Stimulated activated CD4-positive, alpha-beta T cell treated with anti-CD3 and anti-CD28 coated beads, Interleukin-12 subunit alpha, Interleukin-12 subunit beta, amount 100 ng/mL, for 4 hours (primary cell): ENCODE measurements around the gene PDE4D.
"Not testable (repeated sequence)": the region's sequence is repeated elsewhere in the genome, so short reads cannot be mapped to it uniquely, and the experiment has no call there.

Source experiments
- DNase-seq: peaks from one replicate; pipeline ENCODE4 v3.0.0-alpha.2; 2020

The PDE4D gene

GRCh38 chr5:58980890-58981289, 912.6 kb downstream of the PDE4D start:
- no peak for DNase-seq

DNA sequence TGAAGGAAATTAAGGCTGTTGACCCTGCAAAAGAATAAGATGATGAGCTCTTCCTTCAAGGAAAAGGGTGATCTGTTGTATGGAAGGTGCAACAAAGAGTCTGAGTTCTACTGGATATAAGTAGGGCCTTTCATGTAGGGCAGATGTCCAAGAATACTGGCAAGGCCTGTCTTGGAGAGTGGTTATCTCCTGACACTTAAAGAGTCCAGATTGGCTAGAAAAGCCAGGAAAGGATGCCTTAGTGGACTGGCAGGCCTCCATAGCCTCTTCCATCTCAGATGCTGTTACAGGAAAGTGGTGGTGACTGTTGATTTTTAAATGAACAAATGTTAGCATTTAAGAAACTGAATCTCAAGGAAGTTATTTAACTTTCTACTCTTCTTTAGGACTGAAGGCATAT, 914.4 kb downstream of the PDE4D start:
- no peak for DNase-seq

DNA sequence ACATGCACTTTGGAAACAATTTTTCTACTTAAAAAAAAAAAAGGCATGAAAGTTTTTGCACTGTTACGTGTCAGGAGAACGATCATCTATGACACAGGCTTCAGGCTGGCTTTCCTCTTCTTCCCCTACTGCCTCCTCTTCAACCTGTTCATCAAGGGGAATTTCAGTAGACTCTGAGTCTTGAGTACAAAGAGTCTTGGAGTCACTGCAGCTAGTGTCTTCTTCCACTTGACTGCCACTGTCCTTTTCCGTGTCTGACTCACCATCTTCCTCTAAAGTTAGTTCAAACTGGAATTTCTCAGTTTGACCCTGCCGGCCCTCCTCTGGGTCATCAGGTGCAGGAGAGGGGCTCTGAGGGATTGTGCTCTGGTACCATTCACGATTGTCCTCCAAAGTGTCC, 918.9 kb downstream of the PDE4D start:
- no peak for DNase-seq

DNA sequence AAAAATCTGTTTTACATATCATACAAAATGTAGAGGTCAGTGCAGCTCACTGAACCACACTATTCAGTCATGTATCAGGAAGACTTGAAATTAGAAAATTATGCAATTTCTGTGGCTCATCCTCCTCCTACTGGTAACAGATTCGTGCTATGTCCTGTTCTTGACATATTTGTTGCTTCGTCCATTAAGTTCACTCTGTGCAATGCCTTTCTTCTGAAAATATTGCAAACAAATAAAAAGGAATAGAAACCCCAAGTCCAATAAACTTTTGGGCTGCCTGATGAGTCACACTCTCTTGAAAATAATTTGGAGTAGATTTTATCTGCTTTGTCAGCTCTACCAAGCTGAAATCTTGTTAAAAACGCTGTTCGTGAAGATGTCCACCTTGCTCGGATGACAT, 919.4 kb downstream of the PDE4D start:
- no peak for DNase-seq

DNA sequence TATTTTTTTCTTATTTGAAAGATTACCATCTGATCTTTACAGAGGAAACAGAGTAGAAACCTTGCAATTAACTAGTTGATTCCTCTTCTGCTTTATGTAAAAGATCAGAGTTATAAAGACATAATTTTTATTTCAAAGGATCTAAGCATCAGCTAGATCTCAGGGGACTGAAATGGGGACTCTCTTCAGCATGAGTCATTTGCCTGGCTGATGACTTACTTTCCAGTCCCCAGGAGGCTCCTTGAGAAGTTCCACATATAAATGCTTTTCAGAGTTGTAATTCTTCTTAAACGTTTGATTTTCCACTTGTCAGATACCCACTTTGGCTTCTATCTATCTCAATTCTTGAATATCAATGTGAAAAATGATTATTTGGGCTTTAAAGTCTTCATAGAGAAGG, 921.2 kb downstream of the PDE4D start:
- no peak for DNase-seq

DNA sequence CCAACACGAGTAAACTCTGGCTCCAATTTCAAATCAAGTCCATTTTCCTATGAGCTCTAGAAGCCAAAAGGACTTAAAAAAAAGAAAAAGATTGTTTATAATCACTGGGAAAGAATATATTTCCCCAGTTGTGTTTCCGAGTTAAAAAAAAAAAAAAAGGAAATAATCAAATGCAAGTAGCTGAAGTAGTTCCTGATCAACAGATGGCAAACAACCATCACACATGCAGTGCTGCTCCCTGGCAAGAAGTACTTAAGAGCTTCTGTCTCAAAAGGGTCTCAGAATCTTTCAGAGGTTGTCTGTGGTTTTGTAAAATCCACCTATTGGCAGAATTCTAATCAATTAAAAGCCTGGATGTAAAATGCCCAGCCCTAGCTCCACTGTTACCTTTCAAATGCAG, 922.8 kb downstream of the PDE4D start:
- DNase-seq, result no peak

DNA sequence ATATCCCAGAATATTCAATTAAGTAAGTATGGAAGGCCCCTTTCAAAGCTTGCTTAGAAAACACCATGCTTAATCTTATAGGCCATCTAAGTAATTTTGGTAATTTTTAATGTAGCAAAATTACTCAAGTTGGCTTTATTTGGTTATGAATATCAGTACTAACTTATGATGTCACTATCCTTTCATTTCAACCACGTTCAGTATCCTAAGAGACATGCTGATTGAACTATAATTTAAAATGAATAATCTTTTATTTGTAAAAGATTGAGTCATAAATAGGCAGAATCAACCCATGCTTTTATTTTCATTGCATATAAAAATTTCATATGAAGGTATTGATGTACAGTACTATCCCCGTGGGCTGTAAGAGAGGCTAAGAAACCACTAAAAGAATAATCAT, 923.7 kb downstream of the PDE4D start:
- DNase-seq, result no peak

DNA sequence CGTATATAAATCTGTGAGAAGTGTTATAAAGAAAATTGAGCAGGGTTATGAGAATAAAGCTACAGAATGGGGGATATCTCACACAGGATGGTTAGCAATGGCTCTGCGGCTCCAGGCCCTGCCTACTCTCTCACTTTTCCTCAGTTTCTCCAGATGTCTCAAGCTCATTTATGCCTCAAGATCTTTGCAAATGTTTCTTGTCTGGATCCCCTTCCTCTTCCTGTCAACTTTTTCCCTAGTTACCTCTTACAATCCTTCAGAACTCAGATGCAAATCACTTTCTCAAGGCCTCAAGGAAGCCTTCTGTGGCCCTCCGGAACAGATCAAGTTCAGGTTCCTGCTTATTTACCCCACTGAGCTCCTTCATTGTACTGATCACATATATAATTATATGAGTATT, 924.3 kb downstream of the PDE4D start:
- DNase-seq, result no peak

GRCh38 chr5:58968350-58968749, 925.2 kb downstream of the PDE4D start:
- DNase-seq, result no peak

GRCh38 chr5:58967597-58968281, 925.8 kb downstream of the PDE4D start:
- no peak for DNase-seq

GRCh38 chr5:58965677-58966414, 927.7 kb downstream of the PDE4D start:
- no peak for DNase-seq

DNA sequence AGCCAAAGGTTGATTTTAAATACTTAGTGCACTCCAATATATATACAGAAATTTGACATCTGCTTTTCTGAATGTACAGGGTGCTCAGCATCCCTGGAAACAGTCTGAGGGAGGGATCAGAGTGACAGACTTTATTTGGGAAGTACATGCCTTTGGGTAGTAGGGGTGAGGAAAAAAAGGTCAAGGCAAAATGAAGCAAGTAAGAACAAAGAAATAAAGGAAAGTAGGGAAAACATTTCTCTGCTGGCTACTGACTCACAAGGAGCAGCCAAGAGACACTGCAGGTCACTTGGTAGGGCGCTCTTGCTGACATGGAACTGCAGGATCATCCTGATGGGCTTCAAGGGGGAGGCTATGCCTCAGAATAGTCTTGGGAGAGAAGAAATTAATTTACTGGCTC, 929.7 kb downstream of the PDE4D start:
- DNase-seq, result no peak

DNA sequence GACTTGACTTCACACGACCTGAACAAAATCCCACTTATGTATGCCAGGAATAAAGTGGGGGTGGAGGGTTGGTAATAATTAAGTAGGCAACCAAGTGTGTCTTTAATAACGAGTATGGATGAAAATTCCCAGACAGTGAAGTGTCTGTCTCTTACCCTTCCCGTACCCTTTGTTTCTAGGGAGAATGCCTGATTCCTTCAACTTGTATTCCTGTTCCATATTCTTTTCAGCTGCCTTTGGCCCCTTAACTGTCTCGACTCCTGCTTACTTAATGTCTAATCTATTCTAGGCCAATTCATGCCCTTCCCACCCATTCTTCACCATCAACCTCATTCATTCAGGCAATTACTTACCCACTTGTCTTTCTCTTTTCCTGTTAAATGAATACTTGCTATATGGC, 930.2 kb downstream of the PDE4D start:
- no peak for DNase-seq

DNA sequence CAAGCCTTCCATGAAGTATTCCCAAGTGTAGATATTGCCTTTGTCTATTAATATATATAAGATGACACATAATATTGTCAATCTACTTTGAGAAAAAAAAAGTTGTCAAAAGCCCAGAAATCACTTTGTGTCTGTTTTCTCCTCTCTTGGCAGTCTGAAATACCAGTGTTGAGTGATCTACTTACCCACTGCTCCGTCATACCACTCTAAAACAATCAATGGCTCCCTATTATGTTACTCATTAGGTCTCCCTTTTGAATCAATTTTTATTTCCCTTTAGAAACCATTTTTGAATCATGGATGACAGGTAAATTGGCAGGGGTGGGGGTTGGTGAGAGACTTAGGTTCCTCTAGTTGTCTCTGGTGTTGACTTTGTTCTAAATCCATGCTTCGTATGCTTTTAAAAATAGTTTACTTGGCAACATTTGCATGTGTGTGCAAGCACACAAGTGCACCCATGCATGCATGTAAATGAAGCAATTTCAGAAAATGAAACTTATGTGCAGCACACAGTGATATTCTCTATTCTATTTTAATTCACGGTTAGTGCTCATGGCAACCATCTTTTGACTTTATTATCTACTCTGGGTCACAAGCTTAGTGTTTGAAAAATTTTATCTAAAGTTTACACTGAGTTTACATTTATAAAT, 931.8 kb downstream of the PDE4D start:
- no peak for DNase-seq

DNA sequence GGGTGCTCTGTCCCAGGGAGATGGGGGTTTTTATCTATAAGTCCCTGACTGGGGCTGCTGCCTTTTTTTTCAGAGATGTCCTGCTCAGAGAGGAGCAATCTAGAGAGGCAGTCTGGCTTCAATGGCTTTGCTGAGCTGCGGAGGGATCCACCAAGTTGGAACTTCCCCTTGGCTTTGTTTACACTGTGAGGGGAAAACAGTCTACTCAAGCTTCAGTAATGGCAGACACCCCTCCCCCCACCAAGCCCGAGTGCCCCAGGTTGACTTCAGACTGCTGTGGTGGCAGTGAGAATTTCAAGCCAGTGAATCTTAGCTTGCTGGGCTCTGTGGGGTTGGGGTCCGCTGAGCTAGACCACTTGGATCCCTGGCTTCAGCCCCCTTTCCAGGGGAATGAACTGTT, 934.8 kb downstream of the PDE4D start:
- no peak for DNase-seq

DNA sequence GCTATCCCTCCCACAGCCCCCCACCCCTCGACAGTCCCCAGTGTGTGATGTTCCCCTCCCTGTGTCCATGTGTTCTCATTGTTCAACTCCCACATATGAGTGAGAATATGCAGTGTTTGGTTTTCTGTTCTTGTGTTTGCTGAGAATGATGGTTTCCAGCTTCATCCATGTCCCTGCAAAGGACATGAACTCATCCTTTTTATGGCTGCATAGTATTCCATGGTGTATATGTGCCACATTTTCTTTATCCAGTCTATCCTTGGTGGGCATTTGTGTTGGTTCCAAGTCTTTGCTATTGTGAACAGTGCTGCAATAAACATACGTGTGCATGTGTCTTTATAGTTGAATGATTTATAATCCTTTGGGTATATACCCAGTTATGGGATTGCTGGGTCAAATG, 940.3 kb downstream of the PDE4D start:
- not testable (repeated sequence) for DNase-seq

DNA sequence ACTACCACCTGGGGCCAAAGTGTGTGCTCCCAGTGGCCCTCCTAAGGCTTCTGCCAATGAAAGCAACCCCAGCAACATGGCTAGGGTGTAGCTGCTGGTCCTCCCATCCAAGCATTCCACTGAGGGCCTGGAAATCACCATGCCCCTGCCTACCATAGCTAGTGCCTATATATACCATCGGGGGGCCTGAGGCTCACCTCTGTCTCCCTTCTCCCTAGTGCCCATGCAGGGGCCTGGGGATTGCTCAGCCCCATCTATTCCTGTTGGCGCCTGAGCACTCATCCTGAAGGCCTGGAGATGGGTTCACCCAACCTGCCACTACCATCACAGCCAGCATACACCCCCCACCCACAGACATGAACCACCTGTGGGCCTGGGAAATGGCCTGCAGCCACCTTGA, 943.3 kb downstream of the PDE4D start:
- no peak for DNase-seq

DNA sequence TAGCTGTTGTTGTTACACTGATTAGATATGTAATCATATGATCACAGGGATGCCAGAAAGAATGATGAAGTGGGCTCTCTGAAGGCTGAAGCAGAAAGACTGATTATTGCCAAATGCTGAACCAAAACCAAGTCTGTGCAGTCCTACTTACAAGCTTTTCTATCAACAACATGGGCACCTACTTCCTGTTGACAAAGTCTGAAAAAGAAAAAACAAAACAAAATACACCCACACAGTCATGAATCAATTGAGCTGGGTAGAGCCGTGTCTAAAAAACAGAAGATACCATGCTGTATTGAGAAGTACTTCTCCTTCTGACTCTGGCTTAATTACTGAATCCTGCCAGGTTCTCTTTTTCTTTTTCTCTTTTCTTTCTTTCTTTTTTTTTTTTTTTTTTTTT, 947.3 kb downstream of the PDE4D start:
- no peak for DNase-seq

GRCh38 chr5:58944221-58944620, 949.3 kb downstream of the PDE4D start:
- DNase-seq, result no peak

DNA sequence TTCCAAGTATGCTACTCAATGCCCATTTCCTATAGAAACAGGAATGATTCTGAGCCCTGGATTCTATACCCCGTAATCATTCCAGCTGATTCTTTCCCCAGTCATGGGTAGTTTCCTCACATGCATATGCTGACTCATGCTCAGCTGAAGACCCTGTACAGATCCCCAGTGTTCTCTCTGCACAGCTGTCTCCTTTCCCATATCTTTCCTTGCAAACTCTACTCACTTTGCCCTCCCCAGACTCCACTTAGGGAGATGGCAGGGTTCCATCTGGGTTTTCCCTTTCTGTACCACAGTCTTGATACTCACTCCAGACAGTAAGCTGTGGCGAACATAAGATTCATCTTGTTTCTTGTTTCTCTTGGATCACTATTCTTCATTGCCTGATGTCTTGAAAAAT, 953.1 kb downstream of the PDE4D start:
- no peak for DNase-seq

DNA sequence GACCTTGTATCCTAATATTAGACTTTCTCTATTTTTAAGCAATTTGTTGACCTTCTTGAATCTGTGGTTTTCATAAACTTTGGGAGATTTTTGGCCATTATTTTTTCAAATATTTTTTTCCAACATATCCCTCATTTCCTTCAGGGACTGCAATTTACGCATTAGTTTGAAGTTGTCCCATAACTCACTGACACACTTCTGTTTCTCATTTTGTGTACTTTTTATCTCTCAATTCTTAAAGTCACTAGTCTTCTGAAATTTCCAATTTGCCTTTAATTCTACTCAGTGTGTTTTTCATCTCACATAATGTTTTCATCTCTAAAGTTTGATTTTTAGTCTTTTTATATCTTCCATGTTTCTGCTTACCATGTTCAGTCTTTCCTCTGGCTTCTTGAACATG, 953.9 kb downstream of the PDE4D start:
- DNase-seq, result no peak

DNA sequence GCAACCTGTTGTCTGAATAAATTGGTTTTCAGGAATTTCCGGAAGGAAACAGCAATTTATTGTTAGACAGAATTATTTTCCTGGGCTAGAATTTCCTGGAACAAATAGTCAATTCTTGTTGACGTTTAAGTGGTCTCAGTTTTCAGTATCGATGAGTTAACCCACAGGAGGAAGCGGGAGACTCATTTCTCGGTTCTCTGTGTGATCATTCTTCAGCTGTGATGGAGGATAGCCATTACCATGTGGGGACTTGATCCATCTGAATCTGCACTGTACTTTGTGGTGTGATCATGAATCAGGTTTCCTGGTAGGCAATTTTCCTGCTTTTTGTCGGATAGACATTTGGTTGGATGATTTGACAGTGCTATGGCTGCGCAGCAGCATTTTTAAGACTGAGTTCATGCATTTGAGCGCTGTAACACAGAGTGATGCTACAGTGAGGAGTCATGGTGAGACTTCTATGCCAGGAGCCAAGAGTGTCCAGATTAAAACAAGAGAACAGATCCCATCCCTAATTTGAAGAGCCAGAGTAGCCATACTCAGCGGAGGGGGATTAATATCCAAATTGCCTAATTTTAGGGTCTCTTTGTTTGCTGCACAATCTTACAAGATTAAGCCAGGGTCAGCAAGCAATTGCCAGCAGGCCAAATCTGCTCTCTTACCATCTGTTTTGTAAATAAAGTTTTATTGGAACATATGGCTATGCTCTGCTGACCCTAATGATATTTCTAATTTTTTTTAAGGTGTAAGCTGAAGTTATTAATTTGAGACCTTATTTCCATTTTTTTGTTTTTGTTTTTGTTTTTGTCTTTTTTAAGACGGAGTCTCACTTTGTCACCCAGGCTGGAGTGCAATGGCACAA, 954.7 kb downstream of the PDE4D start:
- no peak for DNase-seq

DNA sequence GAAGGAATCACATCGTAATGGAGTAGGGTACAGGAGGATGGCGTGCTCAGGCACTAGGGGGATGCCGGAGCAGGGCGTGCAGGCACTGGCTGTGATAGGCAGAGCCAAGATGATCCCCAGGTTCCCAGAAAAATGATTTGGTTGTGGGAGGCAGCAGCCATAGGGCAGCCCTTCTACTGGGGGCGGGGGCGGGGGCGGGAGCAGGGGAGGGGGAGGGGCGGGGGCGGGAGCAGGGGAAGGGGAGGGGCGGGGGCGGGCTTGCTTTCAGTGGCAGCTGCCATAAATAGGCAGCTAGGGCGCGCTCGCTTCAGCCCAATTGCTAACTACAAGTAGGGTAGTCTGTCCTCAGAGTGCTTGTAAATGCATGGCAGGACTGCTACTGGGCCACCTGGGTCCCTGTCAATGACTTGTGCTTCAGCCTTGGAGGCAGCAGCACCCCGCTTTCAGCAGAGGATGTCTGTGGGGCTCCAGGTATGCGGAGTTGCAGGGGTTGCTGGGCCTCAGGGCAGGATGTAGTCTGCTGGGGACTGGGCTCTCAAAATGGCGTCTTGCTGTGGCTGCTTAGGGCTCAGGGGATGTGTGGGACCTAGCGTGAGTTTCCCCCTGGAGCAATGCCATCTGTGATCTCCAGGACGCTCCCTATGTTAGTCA, 956.4 kb downstream of the PDE4D start:
- DNase-seq, result no peak
